SU-DHL-6 (cell line): ENCODE measurements around the gene PDGFC.

Source experiments
- EZH2phosphoT487 ChIP-seq: fragments of 200-600 bp; sonication (generic), shearing (Covaris generic); conservative IDR thresholded peaks from 2 replicates; pipeline ENCODE4 v1.6.1; 2018; ENCODE audit warnings: mild to moderate bottlenecking, antibody characterized with exemption, low read length, moderate library complexity, mixed read lengths
- TF ChIP-seq, protein P1 (sequence below): fragments of 200-600 bp; sonication (generic); IDR thresholded peaks from one replicate; pipeline ENCODE4 v1.5.1; 2017; ENCODE audit warnings: antibody characterized with exemption, mild to moderate bottlenecking, low read length, moderate library complexity; ENCODE audit not compliant: insufficient read depth, poor library complexity, severe bottlenecking

DNA sequence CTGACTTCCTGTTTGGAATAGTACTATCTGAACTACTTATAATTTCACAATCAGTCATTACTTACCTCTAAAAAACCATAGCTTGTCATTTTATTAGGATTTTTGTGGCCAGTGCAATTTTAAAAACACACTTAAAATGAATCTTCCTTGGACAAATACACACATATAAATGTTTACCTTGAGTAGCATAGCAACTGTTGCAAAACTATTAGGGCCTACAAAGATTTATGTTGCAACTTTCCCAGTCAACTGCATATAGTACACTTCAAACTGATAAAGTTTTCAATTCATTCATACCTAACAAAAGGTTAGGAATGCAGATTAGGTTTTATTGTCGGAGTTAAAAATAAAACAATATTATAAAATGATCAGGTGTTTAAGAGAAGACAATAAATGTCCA is 193.0 kb downstream of the PDGFC start:
- TF ChIP-seq, protein P1, sequence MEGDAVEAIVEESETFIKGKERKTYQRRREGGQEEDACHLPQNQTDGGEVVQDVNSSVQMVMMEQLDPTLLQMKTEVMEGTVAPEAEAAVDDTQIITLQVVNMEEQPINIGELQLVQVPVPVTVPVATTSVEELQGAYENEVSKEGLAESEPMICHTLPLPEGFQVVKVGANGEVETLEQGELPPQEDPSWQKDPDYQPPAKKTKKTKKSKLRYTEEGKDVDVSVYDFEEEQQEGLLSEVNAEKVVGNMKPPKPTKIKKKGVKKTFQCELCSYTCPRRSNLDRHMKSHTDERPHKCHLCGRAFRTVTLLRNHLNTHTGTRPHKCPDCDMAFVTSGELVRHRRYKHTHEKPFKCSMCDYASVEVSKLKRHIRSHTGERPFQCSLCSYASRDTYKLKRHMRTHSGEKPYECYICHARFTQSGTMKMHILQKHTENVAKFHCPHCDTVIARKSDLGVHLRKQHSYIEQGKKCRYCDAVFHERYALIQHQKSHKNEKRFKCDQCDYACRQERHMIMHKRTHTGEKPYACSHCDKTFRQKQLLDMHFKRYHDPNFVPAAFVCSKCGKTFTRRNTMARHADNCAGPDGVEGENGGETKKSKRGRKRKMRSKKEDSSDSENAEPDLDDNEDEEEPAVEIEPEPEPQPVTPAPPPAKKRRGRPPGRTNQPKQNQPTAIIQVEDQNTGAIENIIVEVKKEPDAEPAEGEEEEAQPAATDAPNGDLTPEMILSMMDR: no peak
- no peak for TF ChIP-seq EZH2phosphoT487
